Lower leg skin (tissue), 3 donors: ENCODE data around the gene FOXD2.

Source experiments
- CTCF ChIP-seq, 3 donors: fragments of 450-650 bp; IDR thresholded peaks; one replicate each; pipeline ENCODE4 v1.5.1; 2016; ENCODE audit warnings: antibody characterized with exemption in 3 of 3, mild to moderate bottlenecking in 3 of 3, moderate library complexity in 2 of 3
- POLR2A ChIP-seq, 2 donors: fragments of 450-650 bp; IDR thresholded peaks; one replicate each; pipeline ENCODE4 v1.6.1; 2016 to 2017; ENCODE audit warnings: antibody characterized with exemption in 2 of 2, mild to moderate bottlenecking in 1 of 2, moderate library complexity in 1 of 2

- TF ChIP-seq CTCF (IDR thresholded peaks at IDR 0.05) (no peak), POLR2A (IDR thresholded peaks at IDR 0.05) (no peak)
These were observed 831 bp upstream of the FOXD2 start for GRCh38 chr1:47436979-47437446.
